Body of pancreas (tissue), 4 donors: ENCODE data around the gene THAP8.

ENCODE experiments used
- POLR2A ChIP-seq, 3 donors: fragments of 450-650 bp; IDR thresholded peaks; one replicate each; pipeline ENCODE4 v1.6.1; 2016; ENCODE audit warnings: antibody characterized with exemption in 3 of 3, mild to moderate bottlenecking in 2 of 3
- TF ChIP-seq, protein P1 (sequence below), 7 experiments: fragments of 450-650 bp in 4 of 7; fragments of 200-600 bp in 3 of 7; sonication (generic) in 3 of 7; IDR thresholded peaks; one replicate each; pipeline ENCODE4 v1.5.1; 2016 to 2019; ENCODE audit warnings: antibody characterized with exemption in 7 of 7

GRCh38 chr19:36046443-36047050, 7.5 kb downstream of the THAP8 start:
- no peak for TF ChIP-seq POLR2A (IDR thresholded peaks at IDR 0.05)
- TF ChIP-seq, protein P1, sequence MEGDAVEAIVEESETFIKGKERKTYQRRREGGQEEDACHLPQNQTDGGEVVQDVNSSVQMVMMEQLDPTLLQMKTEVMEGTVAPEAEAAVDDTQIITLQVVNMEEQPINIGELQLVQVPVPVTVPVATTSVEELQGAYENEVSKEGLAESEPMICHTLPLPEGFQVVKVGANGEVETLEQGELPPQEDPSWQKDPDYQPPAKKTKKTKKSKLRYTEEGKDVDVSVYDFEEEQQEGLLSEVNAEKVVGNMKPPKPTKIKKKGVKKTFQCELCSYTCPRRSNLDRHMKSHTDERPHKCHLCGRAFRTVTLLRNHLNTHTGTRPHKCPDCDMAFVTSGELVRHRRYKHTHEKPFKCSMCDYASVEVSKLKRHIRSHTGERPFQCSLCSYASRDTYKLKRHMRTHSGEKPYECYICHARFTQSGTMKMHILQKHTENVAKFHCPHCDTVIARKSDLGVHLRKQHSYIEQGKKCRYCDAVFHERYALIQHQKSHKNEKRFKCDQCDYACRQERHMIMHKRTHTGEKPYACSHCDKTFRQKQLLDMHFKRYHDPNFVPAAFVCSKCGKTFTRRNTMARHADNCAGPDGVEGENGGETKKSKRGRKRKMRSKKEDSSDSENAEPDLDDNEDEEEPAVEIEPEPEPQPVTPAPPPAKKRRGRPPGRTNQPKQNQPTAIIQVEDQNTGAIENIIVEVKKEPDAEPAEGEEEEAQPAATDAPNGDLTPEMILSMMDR (IDR thresholded peaks at IDR 0.05) = no peak
